Activated T-cell treated with anti-CD3 and anti-CD28 coated beads, Interleukin-2, amount 50 U/mL, for 24 hours (primary cell): Measurements from ENCODE around the gene MINDY4.

ENCODE experiments used
- DNase-seq: peaks from one replicate; pipeline ENCODE4 v3.0.0-alpha.2; 2020
- H3K27ac Mint-ChIP-seq: 2 replicates; pipeline ENCODE4 v1.8.0; 2020; ENCODE audit warnings: mild to moderate bottlenecking, mixed read lengths
- H3K27me3 Mint-ChIP-seq: 2 replicates; pipeline ENCODE4 v1.8.0; 2020; ENCODE audit warnings: mixed read lengths
- H3K36me3 Mint-ChIP-seq: 2 replicates; pipeline ENCODE4 v1.8.0; 2020; ENCODE audit warnings: low read depth, mixed read lengths
- H3K4me1 Mint-ChIP-seq: 2 replicates; pipeline ENCODE4 v1.8.0; 2020; ENCODE audit warnings: low read depth, mixed read lengths
- H3K4me3 Mint-ChIP-seq: 2 replicates; pipeline ENCODE4 v1.8.0; 2020; ENCODE audit warnings: mild to moderate bottlenecking, moderate library complexity, mixed read lengths
- H3K9me3 Mint-ChIP-seq: 2 replicates; pipeline ENCODE4 v1.8.0; 2020; ENCODE audit warnings: mixed read lengths

Gene MINDY4

GRCh38 chr7:30752484-30752883, 18.7 kb upstream of the MINDY4 start:
- Mint-ChIP-seq H3K27ac (no peak overlapping the region), H3K27me3 (no peaks in the 10 kb centered on the region)

DNA sequence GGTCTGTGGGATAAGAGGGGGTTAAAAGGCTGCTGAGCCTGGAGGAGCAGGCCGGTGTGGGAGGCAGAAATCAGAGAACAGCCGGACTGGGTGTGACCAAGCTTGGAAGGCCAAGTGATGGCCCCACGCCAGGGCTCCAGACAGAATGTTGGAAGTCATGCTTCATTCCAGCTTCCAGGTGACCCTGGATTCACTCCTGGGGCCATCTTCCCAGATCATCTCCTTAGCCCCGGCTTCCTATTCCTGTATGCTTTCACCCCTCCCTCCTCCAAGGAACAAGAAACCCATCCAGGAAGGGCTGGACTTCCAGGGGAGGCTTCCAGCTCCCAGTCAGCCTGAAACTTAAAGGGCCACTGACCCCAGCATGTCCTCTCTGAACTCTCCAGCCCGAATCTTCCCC, 18.2 kb upstream of the MINDY4 start:
- Mint-ChIP-seq H3K27ac (no peak overlapping the region), H3K9me3 (no peaks in the 10 kb centered on the region), H3K27me3 (peaks cover 3% of the 10 kb centered on the region), H3K4me3 (no peak overlapping the region), H3K4me1 (no peaks in the 10 kb centered on the region), H3K36me3 (no peaks in the 10 kb centered on the region)
- no peak for DNase-seq

More at GRCh38 chr7:30752484-30752883, 18.7 kb upstream of the MINDY4 start:
- H3K36me3 Mint-ChIP-seq, result no peaks in the 10 kb centered on the region
- no peaks in the 10 kb centered on the region for H3K4me1 Mint-ChIP-seq
- DNase-seq, result no peak
- no peak overlapping the region for H3K4me3 Mint-ChIP-seq
- H3K9me3 Mint-ChIP-seq, result no peaks in the 10 kb centered on the region

- Mint-ChIP-seq H3K9me3 (no peaks in the 10 kb centered on the region), H3K27me3 (peaks cover 3% of the 10 kb centered on the region), H3K4me3 (no peak overlapping the region), H3K27ac (no peak overlapping the region), H3K4me1 (no peaks in the 10 kb centered on the region), H3K36me3 (no peaks in the 10 kb centered on the region)
- no peak for DNase-seq
These were observed 16.8 kb upstream of the MINDY4 start for GRCh38 chr7:30754315-30754877.

GRCh38 chr7:30755384-30756154, 15.6 kb upstream of the MINDY4 start:
- Mint-ChIP-seq H3K36me3 (no peaks in the 10 kb centered on the region), H3K27ac (no peak overlapping the region), H3K4me3 (no peak overlapping the region), H3K4me1 (no peaks in the 10 kb centered on the region), H3K9me3 (no peaks in the 10 kb centered on the region), H3K27me3 (peaks cover 5% of the 10 kb centered on the region)
- DNase-seq, result no peak

- H3K27me3 Mint-ChIP-seq, result peaks cover 5% of the 10 kb centered on the region
- H3K9me3 Mint-ChIP-seq, result no peaks in the 10 kb centered on the region
- H3K27ac Mint-ChIP-seq, result no peak overlapping the region
- H3K4me1 Mint-ChIP-seq, result no peaks in the 10 kb centered on the region
- H3K36me3 Mint-ChIP-seq, result no peaks in the 10 kb centered on the region
- no peak for DNase-seq
- no peak overlapping the region for H3K4me3 Mint-ChIP-seq
These were observed 13.9 kb upstream of the MINDY4 start for GRCh38 chr7:30757342-30757692.

GRCh38 chr7:30760514-30761213, 10.6 kb upstream of the MINDY4 start:
- Mint-ChIP-seq H3K27me3 (peaks cover 5% of the 10 kb centered on the region), H3K4me3 (no peak overlapping the region), H3K9me3 (no peaks in the 10 kb centered on the region), H3K4me1 (no peaks in the 10 kb centered on the region), H3K27ac (no peak overlapping the region), H3K36me3 (no peaks in the 10 kb centered on the region)
- no peak for DNase-seq

DNA sequence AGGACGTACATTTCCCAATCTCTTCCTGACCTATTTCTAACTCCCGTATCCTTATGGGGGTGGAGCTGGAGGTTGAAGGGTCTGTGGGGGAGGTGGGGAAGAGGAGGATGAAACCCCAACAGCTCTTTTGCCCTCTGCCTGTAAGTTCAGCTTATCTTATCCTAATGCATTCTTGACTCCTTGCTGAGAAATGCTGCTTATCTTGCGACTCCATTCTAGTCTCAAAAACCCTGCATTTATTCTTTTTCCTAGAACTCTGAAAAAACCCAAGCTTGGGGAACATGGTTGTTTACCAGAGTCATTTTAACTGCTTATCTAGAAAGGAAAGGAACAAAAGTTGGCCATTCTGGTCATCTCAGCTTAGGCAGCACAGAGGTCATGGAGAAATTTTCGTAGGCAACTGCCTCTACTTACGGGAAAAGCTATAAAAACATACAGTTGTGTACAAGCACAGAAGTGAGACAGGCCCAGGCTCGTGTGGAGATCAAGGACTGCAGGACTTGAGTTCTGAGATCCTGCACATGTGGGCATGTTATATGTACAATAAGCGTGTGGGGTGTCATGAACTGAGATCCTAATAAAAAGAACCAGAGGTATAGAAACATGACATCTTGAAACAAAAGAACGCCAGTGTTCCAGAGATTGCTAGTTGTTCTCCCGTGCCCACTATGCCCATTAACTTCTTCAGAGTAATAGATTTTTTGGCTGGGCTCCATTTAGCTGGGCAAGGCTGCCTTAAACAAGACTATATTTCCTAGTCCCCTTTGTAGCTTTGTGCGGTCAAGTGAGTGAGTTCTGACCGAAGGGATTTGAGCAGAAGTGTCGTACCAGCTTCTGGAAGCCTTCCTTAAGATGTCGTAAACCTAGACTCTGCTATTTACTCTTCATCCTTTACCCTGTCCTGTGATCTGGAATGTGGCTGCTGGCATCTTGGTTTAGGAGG, 9.7 kb upstream of the MINDY4 start:
- DNase-seq, result no peak
- no peak overlapping the region for H3K27ac Mint-ChIP-seq
- no peaks in the 10 kb centered on the region for H3K4me1 Mint-ChIP-seq
- peaks cover 5% of the 10 kb centered on the region for H3K27me3 Mint-ChIP-seq
- no peaks in the 10 kb centered on the region for H3K9me3 Mint-ChIP-seq
- no peaks in the 10 kb centered on the region for H3K36me3 Mint-ChIP-seq
- no peak overlapping the region for H3K4me3 Mint-ChIP-seq

- Mint-ChIP-seq H3K4me1 (no peaks in the 10 kb centered on the region), H3K9me3 (no peaks in the 10 kb centered on the region), H3K27me3 (peaks cover 3% of the 10 kb centered on the region)
These were observed 6.9 kb upstream of the MINDY4 start for GRCh38 chr7:30764030-30764975.

GRCh38 chr7:30765408-30765807, 5.8 kb upstream of the MINDY4 start:
- Mint-ChIP-seq H3K27me3 (no peaks in the 10 kb centered on the region), H3K4me1 (peaks cover 1% of the 10 kb centered on the region), H3K36me3 (no peaks in the 10 kb centered on the region), H3K27ac (no peak overlapping the region), H3K4me3 (no peak overlapping the region), H3K9me3 (no peaks in the 10 kb centered on the region)
- no peak for DNase-seq

More at GRCh38 chr7:30764030-30764975, 6.9 kb upstream of the MINDY4 start:
- Mint-ChIP-seq H3K36me3 (no peaks in the 10 kb centered on the region), H3K4me3 (no peak overlapping the region), H3K27ac (no peak overlapping the region)
- no peak for DNase-seq

GRCh38 chr7:30770845-30771173, 408 bp upstream of the MINDY4 start:
- Mint-ChIP-seq H3K9me3 (no peaks in the 10 kb centered on the region), H3K27ac (peak overlapping the region; percentile 83), H3K27me3 (no peaks in the 10 kb centered on the region), H3K4me1 (peaks cover 13% of the 10 kb centered on the region), H3K36me3 (no peaks in the 10 kb centered on the region), H3K4me3 (peak overlapping the region; percentile 82)
- DNase-seq, result no peak

- Mint-ChIP-seq H3K27me3 (no peaks in the 10 kb centered on the region), H3K4me1 (peaks cover 13% of the 10 kb centered on the region), H3K9me3 (no peaks in the 10 kb centered on the region), H3K27ac (peak overlapping the region; percentile 90), H3K4me3 (peak overlapping the region; percentile 82), H3K36me3 (no peaks in the 10 kb centered on the region)
- peak; percentile 38 for DNase-seq
These were observed 736 bp downstream of the MINDY4 start for GRCh38 chr7:30771880-30772425.

GRCh38 chr7:30772984-30773383, 1.8 kb downstream of the MINDY4 start:
- H3K36me3 Mint-ChIP-seq, result no peaks in the 10 kb centered on the region
- H3K27me3 Mint-ChIP-seq, result no peaks in the 10 kb centered on the region
- no peak for DNase-seq
- no peak overlapping the region for H3K27ac Mint-ChIP-seq
- H3K4me3 Mint-ChIP-seq, result no peak overlapping the region
- H3K4me1 Mint-ChIP-seq, result peaks cover 13% of the 10 kb centered on the region
- no peaks in the 10 kb centered on the region for H3K9me3 Mint-ChIP-seq

DNA sequence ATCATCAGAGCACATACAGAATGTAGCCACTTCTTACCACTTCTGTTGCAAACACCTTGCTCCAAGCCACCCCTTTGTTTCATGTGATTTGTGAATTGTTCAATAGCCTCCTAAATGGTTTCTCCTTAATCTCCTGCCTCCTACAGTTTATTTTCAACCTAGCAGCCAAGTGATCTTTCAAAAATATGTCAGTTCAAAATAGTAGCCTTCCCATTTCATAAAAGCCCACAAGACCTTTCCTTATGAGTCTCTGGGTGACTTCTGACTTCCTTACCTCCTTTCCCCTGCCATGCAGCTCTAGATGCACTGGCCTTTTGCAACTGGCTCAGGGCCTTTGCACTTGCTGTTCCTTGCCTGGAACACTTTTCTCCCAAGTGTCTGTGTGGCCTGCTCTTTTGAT, 4.8 kb downstream of the MINDY4 start:
- no peaks in the 10 kb centered on the region for H3K27me3 Mint-ChIP-seq
- H3K4me1 Mint-ChIP-seq, result peaks cover 6% of the 10 kb centered on the region
- no peak overlapping the region for H3K27ac Mint-ChIP-seq
- H3K9me3 Mint-ChIP-seq, result no peaks in the 10 kb centered on the region
- no peak for DNase-seq
- no peak overlapping the region for H3K4me3 Mint-ChIP-seq
- no peaks in the 10 kb centered on the region for H3K36me3 Mint-ChIP-seq
